Activated CD4-positive, alpha-beta T cell treated with anti-CD3 and anti-CD28 coated beads for 24 hours (primary cell): Measurements from ENCODE around the gene RERE.

Source experiments
- DNase-seq, 2 donors: peaks; one replicate each; pipeline ENCODE4 v3.0.0-alpha.2; 2020; ENCODE audit warnings: low read depth in 2 of 2

The RERE gene

GRCh38 chr1:8571200-8571984 lies 246.0 kb downstream of the RERE start:
- DNase-seq = no peak

- no peak for DNase-seq
These were observed 247.0 kb downstream of the RERE start for GRCh38 chr1:8570465-8570864.

GRCh38 chr1:8569242-8569641 lies 248.2 kb downstream of the RERE start:
- DNase-seq = no peak

GRCh38 chr1:8568837-8569236 lies 248.6 kb downstream of the RERE start:
- no peak for DNase-seq

GRCh38 chr1:8567146-8567545 lies 250.3 kb downstream of the RERE start:
- no peak for DNase-seq

GRCh38 chr1:8565802-8566201 lies 251.6 kb downstream of the RERE start:
- no peak for DNase-seq

GRCh38 chr1:8563944-8564537 lies 253.4 kb downstream of the RERE start:
- DNase-seq = no peak

GRCh38 chr1:8562881-8563865 lies 254.3 kb downstream of the RERE start:
- DNase-seq = no peak

GRCh38 chr1:8562222-8562621 lies 255.2 kb downstream of the RERE start:
- DNase-seq = no peak

- peak in 1 of 2 donors; percentile 13 for DNase-seq
These were observed 256.6 kb downstream of the RERE start for GRCh38 chr1:8560611-8561544.

GRCh38 chr1:8560035-8560434 lies 257.4 kb downstream of the RERE start:
- no peak for DNase-seq

GRCh38 chr1:8555582-8555981 lies 261.9 kb downstream of the RERE start:
- DNase-seq = no peak

- DNase-seq = no peak
These were observed 262.4 kb downstream of the RERE start for GRCh38 chr1:8554956-8555534.

- no peak for DNase-seq
These were observed 264.5 kb downstream of the RERE start for GRCh38 chr1:8552820-8553397.

- DNase-seq = no peak
These were observed 265.6 kb downstream of the RERE start for GRCh38 chr1:8551613-8552489.

- DNase-seq = no peak
These were observed 266.4 kb downstream of the RERE start for GRCh38 chr1:8551057-8551456.

- no peak for DNase-seq
These were observed 269.6 kb downstream of the RERE start for GRCh38 chr1:8547791-8548190.

- DNase-seq = no peak
These were observed 272.4 kb downstream of the RERE start for GRCh38 chr1:8545078-8545477.

- no peak for DNase-seq
These were observed 272.8 kb downstream of the RERE start for GRCh38 chr1:8544644-8545043.
